K562 (cell line): ENCODE measurements around the gene RNASE8. TPM values are rescaled to one million over a fixed set of nuclear protein-coding genes. Genes with fewer than 3 reads are reported as not detected.

Source experiments
- ARID1B ChIP-seq: fragments of 450-650 bp; IDR thresholded peaks from 2 replicates; pipeline ENCODE4 v1.6.1; 2016; ENCODE audit warnings: antibody characterized with exemption, mild to moderate bottlenecking, inconsistent platforms
- IFI16 ChIP-seq: fragments of 250-450 bp; sonication (Bioruptor Pico); IDR thresholded peaks from 2 replicates; pipeline ENCODE4 v2.1.2; 2022; ENCODE audit warnings: mild to moderate bottlenecking, inconsistent platforms
- KDM4B ChIP-seq, 2 experiments: fragments of 450-650 bp in 1 of 2; sonication (generic) in 1 of 2; IDR thresholded peaks; 2 replicates each; pipeline ENCODE4 v1.6.1; 2016 to 2017; ENCODE audit warnings: borderline replicate concordance in 2 of 2, antibody characterized with exemption in 1 of 2, low read depth in 1 of 2, mild to moderate bottlenecking in 1 of 2
- MAFF ChIP-seq: IDR thresholded peaks from 2 replicates; pipeline ENCODE4 v1.6.1; 2012; ENCODE audit warnings: low read length, improper control_type of control experiment
- MGA ChIP-seq: fragments of 450-650 bp; IDR thresholded peaks from 2 replicates; pipeline ENCODE4 v1.6.1; 2016; ENCODE audit warnings: mild to moderate bottlenecking, moderate library complexity
- PKNOX1 ChIP-seq: fragments of 450-650 bp; IDR thresholded peaks from 2 replicates; pipeline ENCODE4 v1.6.1; 2016
- PRDM10 ChIP-seq: fragments of 450-650 bp; IDR thresholded peaks from 2 replicates; pipeline ENCODE4 v1.6.1; 2018; ENCODE audit not compliant: partially characterized antibody
- SMARCA4 ChIP-seq: fragments of 450-650 bp; IDR thresholded peaks from 2 replicates; pipeline ENCODE4 v1.6.1; 2016
- TAL1 ChIP-seq: fragments of 450-650 bp; IDR thresholded peaks from 2 replicates; pipeline ENCODE4 v1.6.1; 2016; ENCODE audit warnings: mild to moderate bottlenecking
- ZNF431 ChIP-seq: sonication (generic); formaldehyde crosslinking; IDR thresholded peaks from 2 replicates; pipeline ENCODE4 v1.8.0; 2022; ENCODE audit warnings: mild to moderate bottlenecking, missing genetic modification reagents
- polyA plus RNA-seq, 8 experiments: library from polyadenylated mRNA; depleted of rRNA in 4 of 8; stranded (reverse) in 5 of 8; unstranded in 3 of 8; fragments of >200 nt; fragmentation: Nextera tagmentation in 2 of 8; fragmentation: Illumina TruSeq in 1 of 8; extraction: Ambion mirVana in 2 of 8; extraction: Trizol in 1 of 8; gene quantifications; 2 replicates each; pipeline versions ENCODE4 v1.2.1 to v1.2.3, GENCODE V29; 2011 to 2014; ENCODE audit warnings: inconsistent platforms in 1 of 8, missing spikeins in 1 of 8
- total RNA-seq, 7 experiments: library from RNA; depleted of rRNA in 6 of 7; stranded (reverse); fragments of >200 nt in 6 of 7; fragmentation: Illumina TruSeq in 2 of 7; extraction: Trizol in 2 of 7; gene quantifications; 2 replicates each; pipeline versions ENCODE4 v1.2.1 to v1.2.3, GENCODE V29; 2011 to 2021; ENCODE audit warnings: low replicate concordance in 1 of 7

RNASE8 gene
- total and polyA plus RNA-seq, 9 of the 15 experiments (the other 6 are each of a cell fraction or from before 2014, with no cell fraction given): not detected

- TF ChIP-seq KDM4B (IDR thresholded peaks at IDR 0.05; ENCODE audit: borderline replicate concordance in 2 of 2, low read depth in 1 of 2) (0 out of 4 replicates have a peak, but pooled peaks of 1 of the 2 experiments have one; percentile 17), TAL1 (peak; percentile 47; the same call in 1 of the 2 replicates), MAFF (no peak), PRDM10 (peak; percentile 31), PKNOX1 (peak; percentile 89), MGA (0 out of 2 replicates have a peak, but pooled peaks have one; percentile 14), ZNF431 (CRISPR knock-in tag) (no peak), IFI16 (CRISPR knock-in tag) (no peak), SMARCA4 (peak; percentile 49), ARID1B (peak; percentile 85)
Measured at GRCh38 chr14:21107283-21107800, 49.7 kb downstream of the RNASE8 start (continued).
